Naive thymus-derived CD8-positive, alpha-beta T cell (primary cell): Measurements from ENCODE around the gene ACOT4. TPM values are rescaled to one million over a fixed set of nuclear protein-coding genes. Genes with fewer than 3 reads are reported as not detected.
A peak's percentile ranks its signal among the peaks of the same experiment; 100 is the strongest.
"Not testable (repeated sequence)": the region's sequence is repeated elsewhere in the genome, so short reads cannot be mapped to it uniquely, and the experiment has no call there.

Experiments used
- ATAC-seq, 2 donors: fragments of 150-1000 bp; cut with Tn5 transposase in 1 of 2; sonication (Bioruptor Pico), chemical (Tn5 transposase) in 1 of 2; 1 replicate in 1 of 2; 2 replicates in 1 of 2; pipeline ENCODE4 v1.10.0; 2021; ENCODE audit warnings: mild to moderate bottlenecking in 2 of 2, moderate library complexity in 2 of 2
- POLR2A ChIA-PET: fragments of 350-600 bp; sonication (Branson Sonifier 250); formaldehyde crosslinking; loops from one replicate; lab custom pipeline; 2021; ENCODE audit warnings: antibody characterized with exemption; lab: Charles Lee
- DNase-seq, 10 donors: peaks; one replicate each; pipeline versions ENCODE4 v3.0.0 to v3.0.0-alpha.2; 2020 to 2022
- H3K27ac Mint-ChIP-seq, 10 donors: one replicate each; pipeline ENCODE4 v1.8.0; 2020 to 2022; ENCODE audit warnings: mild to moderate bottlenecking in 10 of 10, mixed read lengths in 10 of 10, moderate library complexity in 4 of 10, inconsistent platforms in 1 of 10
- H3K27me3 Mint-ChIP-seq, 5 donors: one replicate each; pipeline ENCODE4 v1.8.0; 2021 to 2022; ENCODE audit warnings: mixed read lengths in 5 of 5
- H3K36me3 Mint-ChIP-seq, 3 donors: one replicate each; pipeline ENCODE4 v1.8.0; 2020 to 2022; ENCODE audit warnings: mixed read lengths in 3 of 3, mild to moderate bottlenecking in 2 of 3, inconsistent platforms in 1 of 3
- H3K4me1 Mint-ChIP-seq, 4 donors: one replicate each; pipeline ENCODE4 v1.8.0; 2021 to 2022; ENCODE audit warnings: mixed read lengths in 4 of 4
- H3K4me3 Mint-ChIP-seq, 10 donors: one replicate each; pipeline ENCODE4 v1.8.0; 2020 to 2022; ENCODE audit warnings: mild to moderate bottlenecking in 10 of 10, mixed read lengths in 10 of 10, moderate library complexity in 6 of 10, inconsistent platforms in 1 of 10
- H3K9me3 Mint-ChIP-seq, 9 donors: one replicate each; pipeline ENCODE4 v1.8.0; 2020 to 2022; ENCODE audit warnings: mixed read lengths in 9 of 9, mild to moderate bottlenecking in 3 of 9, inconsistent platforms in 1 of 9, moderate library complexity in 1 of 9
- polyA plus RNA-seq, 3 donors: library from polyadenylated mRNA; unstranded; fragments of 300-500 nt; fragmentation: Illumina TruSeq; gene quantifications; one replicate each; pipeline ENCODE4 v1.2.3, GENCODE V29; 2021
- total RNA-seq, 8 experiments: library from RNA in 2 of 8; stranded (reverse) in 2 of 8; gene quantifications; one replicate each; pipeline ENCODE4 v1.2.3 and lab custom pipeline; 2021 to 2026

ACOT4 gene
- total and polyA plus RNA-seq, 5 experiments from 2014 or later, result 0.99 to 4.0 (median 1.9) TPM

DNA sequence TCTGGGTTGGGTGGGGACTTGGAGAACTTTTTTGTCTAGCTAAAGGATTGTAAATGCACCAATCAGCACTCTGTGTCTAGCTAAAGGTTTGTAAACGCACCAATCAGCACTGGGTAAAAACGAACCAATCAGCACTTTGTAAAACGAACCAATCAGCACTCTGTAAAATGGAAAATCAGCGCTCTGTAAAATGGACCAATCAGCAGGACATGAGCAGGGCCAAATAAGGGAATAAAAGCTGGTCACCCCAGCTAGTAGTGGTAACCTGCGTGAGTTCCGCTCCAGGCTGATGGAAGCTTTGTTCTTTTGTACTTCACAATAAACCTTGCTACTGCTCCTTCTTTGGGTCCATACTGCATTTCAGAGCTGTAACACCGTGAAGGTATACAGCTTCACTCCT, 24.3 kb upstream of the ACOT4 start:
- no peak for ATAC-seq

DNA sequence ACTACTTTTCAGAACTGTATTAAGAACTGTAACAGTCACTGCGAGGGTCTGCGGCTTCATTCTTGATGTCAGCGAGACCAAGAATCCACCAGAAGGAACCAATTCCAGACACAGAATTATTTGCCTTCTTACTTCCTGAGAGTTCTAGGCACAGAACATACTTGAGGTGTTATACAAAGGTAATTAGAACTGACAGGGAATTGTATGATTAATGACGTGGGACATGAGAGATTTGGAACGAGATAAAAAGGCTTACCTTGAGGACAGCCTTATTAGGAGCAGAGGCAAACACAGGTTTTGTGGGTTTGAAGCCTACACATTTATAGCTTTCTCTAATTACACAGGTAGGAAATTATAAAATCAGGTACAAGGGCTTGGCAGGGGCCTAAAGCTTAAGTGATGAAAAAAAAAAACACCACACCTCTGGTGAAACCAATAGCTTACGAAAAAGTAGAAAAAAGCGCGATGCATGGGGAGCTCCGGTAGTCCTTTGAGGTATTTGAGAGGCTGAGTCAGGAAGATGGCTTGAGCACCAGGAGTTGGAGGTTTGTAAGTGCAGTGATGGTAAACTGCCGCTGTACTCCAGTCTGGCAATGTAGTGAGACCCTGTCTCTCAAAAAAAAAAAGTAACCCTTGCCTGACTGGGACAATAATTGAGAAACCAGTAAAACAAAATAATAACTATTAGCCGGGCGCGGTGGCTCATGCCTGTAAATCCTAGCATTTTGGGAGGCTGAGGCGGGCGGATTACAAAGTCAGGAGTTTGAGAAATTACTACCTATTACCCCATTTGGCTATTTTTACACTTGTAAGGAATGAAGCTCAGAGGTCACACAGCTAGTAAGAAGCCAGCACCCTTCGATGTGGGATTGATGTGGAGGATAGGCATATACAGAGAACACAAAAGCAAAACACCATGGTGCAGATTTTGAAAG, 23.5 kb upstream of the ACOT4 start:
- peaks cover 0 to 20% (median 13%) of the 10 kb centered on the region in 3 donors for H3K36me3 Mint-ChIP-seq
- no peaks in the 10 kb centered on the region for H3K27me3 Mint-ChIP-seq
- DNase-seq, result peak in 2 of 10 donors; percentile 4 to 18
- H3K4me3 Mint-ChIP-seq, result peak overlapping the region; percentile 79 to 98 (median 95)
- H3K4me1 Mint-ChIP-seq, result peaks cover 25 to 52% (median 45%) of the 10 kb centered on the region in 4 donors
- peak in 1 of 2 donors; percentile 7 for ATAC-seq
- H3K27ac Mint-ChIP-seq, result peak overlapping the region; percentile 87 to 99 (median 98)
- H3K9me3 Mint-ChIP-seq, result peaks cover 0 to 2% (median 0%) of the 10 kb centered on the region in 9 donors
- POLR2A ChIA-PET, result interaction anchor here (0.6 to 3.5 kb wide), 14 partner anchors 10 to 515 kb away, joined by 3 to 49 read pairs (median 4); partner anchors contain the start of genes ACOT1, ACOT4, ACOT6 and NUMB

More for the DNA sequence above, 24.3 kb upstream of the ACOT4 start:
- Mint-ChIP-seq H3K4me1 (peaks cover 25 to 52% (median 45%) of the 10 kb centered on the region in 4 donors), H3K4me3 (peak overlapping the region; percentile 79 to 98 (median 95)), H3K27ac (peak overlapping the region; percentile 87 to 99 (median 98)), H3K9me3 (peaks cover 0 to 9% (median 5%) of the 10 kb centered on the region in 9 donors), H3K27me3 (no peaks in the 10 kb centered on the region), H3K36me3 (peaks cover 0 to 19% (median 18%) of the 10 kb centered on the region in 3 donors)
- POLR2A ChIA-PET, result interaction anchor here (2.0 to 2.3 kb wide), 2 partner anchors 25 to 76 kb away, joined by 12 to 19 read pairs; partner anchors contain the start of genes ACOT4 and RIOX1
- DNase-seq, result no peak

DNA sequence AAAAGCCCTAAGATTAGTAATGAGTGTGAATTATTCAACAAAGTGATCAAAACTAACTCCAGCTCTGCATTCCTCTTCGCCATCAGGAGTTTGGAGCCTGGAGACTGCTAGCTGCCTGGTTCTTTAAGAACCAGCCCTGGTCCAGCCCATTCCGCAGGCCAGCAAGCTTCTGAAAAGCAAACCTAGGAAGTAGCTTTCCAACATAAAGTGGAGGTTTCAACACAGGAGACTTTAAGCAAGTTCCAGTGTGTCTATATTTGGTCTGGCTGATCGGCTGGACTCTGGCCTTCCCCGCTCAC, 22.8 kb upstream of the ACOT4 start:
- POLR2A ChIA-PET, result interaction anchor here (0.6 to 3.5 kb wide), 12 partner anchors 9 to 514 kb away, joined by 3 to 49 read pairs (median 4); partner anchors contain the start of genes ACOT1, ACOT4, ACOT6 and NUMB

GRCh38 chr14:73569185-73569958, 22.3 kb upstream of the ACOT4 start, which contains the start of gene ACOT2:
Gene ACOT2, plus strand, starts transcription at chr14:73569213. Its CDS starts 28 bp downstream, at chr14:73569241.
- Mint-ChIP-seq H3K4me3 (peak within 1 kb of the TSS; percentile 79 to 98 (median 95)), H3K4me1 (peaks cover 25 to 51% (median 45%) of the 10 kb centered on the region in 4 donors), H3K36me3 (peaks cover 2 to 32% (median 13%) of the 10 kb centered on the region in 3 donors), H3K27ac (peak within 1 kb of the TSS; percentile 87 to 99 (median 98))
- peak; percentile 72 to 73 for ATAC-seq
- POLR2A ChIA-PET, result interaction anchor here (0.6 to 3.5 kb wide), 17 partner anchors 8 to 514 kb away, joined by 3 to 49 read pairs (median 4); partner anchors contain the start of genes ACOT1, ACOT4, ACOT6 and NUMB
- not testable (repeated sequence) for H3K27me3 Mint-ChIP-seq, H3K9me3 Mint-ChIP-seq
- peak; percentile 53 to 87 (median 67) for DNase-seq

More for the DNA sequence above, 22.8 kb upstream of the ACOT4 start:
- not testable (repeated sequence) for H3K27me3 Mint-ChIP-seq, H3K9me3 Mint-ChIP-seq, DNase-seq
- Mint-ChIP-seq H3K4me3 (peak overlapping the region; percentile 79 to 98 (median 95)), H3K4me1 (peaks cover 25 to 52% (median 45%) of the 10 kb centered on the region in 4 donors), H3K27ac (peak overlapping the region; percentile 87 to 99 (median 98)), H3K36me3 (peaks cover 0 to 26% (median 11%) of the 10 kb centered on the region in 3 donors)
- ATAC-seq, result peak in 1 of 2 donors; percentile 8

DNA sequence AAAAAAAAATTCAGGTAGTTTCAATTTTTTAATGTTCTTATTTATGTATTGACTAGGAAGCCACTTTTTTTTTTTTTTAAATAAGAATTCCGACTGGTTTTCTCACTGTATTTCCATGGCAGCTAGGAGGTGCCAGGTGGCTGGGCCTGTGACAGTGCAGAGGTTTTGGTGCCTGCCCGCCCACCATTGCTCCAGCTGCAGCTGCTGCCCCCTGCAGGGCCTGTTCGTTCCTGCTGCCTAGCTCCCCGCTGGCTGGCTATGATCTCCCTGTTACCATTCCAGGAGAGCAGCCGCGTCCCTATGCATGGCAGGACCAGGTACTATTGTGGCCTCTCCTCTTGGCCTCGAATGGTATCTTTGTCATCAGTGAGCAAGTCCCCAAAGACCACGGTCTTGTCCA, 20.8 kb upstream of the ACOT4 start:
- POLR2A ChIA-PET, result interaction anchor here (0.6 to 3.5 kb wide), 9 partner anchors 21 to 215 kb away, joined by 3 to 49 read pairs (median 4); partner anchors contain the start of genes ACOT4, ACOT6 and RIOX1
- not testable (repeated sequence) for H3K9me3 Mint-ChIP-seq, H3K27me3 Mint-ChIP-seq
- Mint-ChIP-seq H3K4me1 (peaks cover 17 to 40% (median 32%) of the 10 kb centered on the region in 4 donors), H3K4me3 (peak overlapping the region; percentile 30 to 92 (median 57)), H3K36me3 (peaks cover 5 to 31% (median 5%) of the 10 kb centered on the region in 3 donors), H3K27ac (peak overlapping the region in 7 of 10 donors; percentile 38 to 96 (median 55))
- peak; percentile 41 to 73 (median 64) for DNase-seq
- ATAC-seq, result peak; percentile 56 to 72

DNA sequence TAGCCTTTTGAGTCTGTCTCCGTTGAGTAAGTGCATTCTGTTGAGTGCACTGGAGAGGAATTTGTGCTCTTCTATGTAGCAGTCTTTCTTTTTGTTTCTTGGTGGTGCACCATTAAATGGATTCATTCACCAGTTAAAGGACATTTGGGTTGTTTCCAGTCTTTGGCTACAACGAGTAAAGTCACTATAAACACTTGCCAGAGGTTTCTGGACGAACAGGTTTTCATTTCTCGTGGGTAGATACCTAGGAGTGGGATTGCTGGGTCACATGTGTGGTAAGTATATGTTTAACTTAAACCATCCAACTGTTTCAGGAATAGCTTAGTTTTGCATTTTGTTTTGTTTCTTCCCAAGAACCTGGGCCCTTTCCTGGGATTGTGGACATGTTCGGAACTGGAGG, 18.6 kb upstream of the ACOT4 start:
- DNase-seq, ATAC-seq, POLR2A ChIA-PET, H3K9me3 Mint-ChIP-seq, H3K27ac Mint-ChIP-seq, H3K4me3 Mint-ChIP-seq, H3K27me3 Mint-ChIP-seq: not testable (repeated sequence)
- peaks cover 10 to 22% (median 17%) of the 10 kb centered on the region in 4 donors for H3K4me1 Mint-ChIP-seq
- peaks cover 5 to 38% (median 5%) of the 10 kb centered on the region in 3 donors for H3K36me3 Mint-ChIP-seq

- H3K27ac Mint-ChIP-seq, H3K27me3 Mint-ChIP-seq, H3K9me3 Mint-ChIP-seq, DNase-seq, ATAC-seq, POLR2A ChIA-PET, H3K4me3 Mint-ChIP-seq: not testable (repeated sequence)
- Mint-ChIP-seq H3K4me1 (peaks cover 4 to 15% (median 10%) of the 10 kb centered on the region in 4 donors), H3K36me3 (peaks cover 5 to 41% (median 5%) of the 10 kb centered on the region in 3 donors)
Observed at GRCh38 chr14:73573740-73574139, 17.9 kb upstream of the ACOT4 start.

- H3K4me1 Mint-ChIP-seq, result peaks cover 2 to 11% (median 8%) of the 10 kb centered on the region in 4 donors
- H3K27ac Mint-ChIP-seq, H3K9me3 Mint-ChIP-seq, H3K4me3 Mint-ChIP-seq, POLR2A ChIA-PET, DNase-seq, H3K27me3 Mint-ChIP-seq, ATAC-seq: not testable (repeated sequence)
- H3K36me3 Mint-ChIP-seq, result peaks cover 5 to 41% (median 5%) of the 10 kb centered on the region in 3 donors
Observed at GRCh38 chr14:73574251-73574650, 17.4 kb upstream of the ACOT4 start.

DNA sequence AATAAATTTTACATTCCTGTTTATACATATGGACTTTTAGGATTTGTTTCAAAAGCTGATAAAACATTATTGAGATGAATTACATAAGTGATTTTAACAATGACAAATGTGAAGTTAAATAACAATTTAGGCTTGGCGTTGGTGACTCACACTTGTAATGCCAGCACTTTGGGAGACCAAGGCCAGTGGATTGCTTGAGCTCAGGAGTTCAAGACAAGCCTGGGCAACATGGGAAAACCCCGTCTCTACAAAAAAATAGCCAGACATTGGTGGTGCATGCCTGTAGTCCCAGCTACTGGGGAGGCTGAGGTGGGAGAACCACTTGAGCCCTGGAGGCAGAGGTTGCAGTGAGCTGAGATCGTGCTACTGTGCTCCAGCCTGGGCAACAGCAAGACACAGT, 15.3 kb upstream of the ACOT4 start:
- H3K4me3 Mint-ChIP-seq, result no peak overlapping the region
- no peaks in the 10 kb centered on the region for H3K9me3 Mint-ChIP-seq
- H3K27me3 Mint-ChIP-seq, result no peaks in the 10 kb centered on the region
- no peak for ATAC-seq
- H3K27ac Mint-ChIP-seq, result no peak overlapping the region
- H3K4me1 Mint-ChIP-seq, result peaks cover 0 to 2% (median 0%) of the 10 kb centered on the region in 4 donors
- H3K36me3 Mint-ChIP-seq, result peaks cover 5 to 57% (median 11%) of the 10 kb centered on the region in 3 donors
- no peak for DNase-seq
- POLR2A ChIA-PET, result no interaction called here

- H3K36me3 Mint-ChIP-seq, result peaks cover 5 to 56% (median 11%) of the 10 kb centered on the region in 3 donors
Observed at GRCh38 chr14:73577214-73577613, 14.5 kb upstream of the ACOT4 start.

DNA sequence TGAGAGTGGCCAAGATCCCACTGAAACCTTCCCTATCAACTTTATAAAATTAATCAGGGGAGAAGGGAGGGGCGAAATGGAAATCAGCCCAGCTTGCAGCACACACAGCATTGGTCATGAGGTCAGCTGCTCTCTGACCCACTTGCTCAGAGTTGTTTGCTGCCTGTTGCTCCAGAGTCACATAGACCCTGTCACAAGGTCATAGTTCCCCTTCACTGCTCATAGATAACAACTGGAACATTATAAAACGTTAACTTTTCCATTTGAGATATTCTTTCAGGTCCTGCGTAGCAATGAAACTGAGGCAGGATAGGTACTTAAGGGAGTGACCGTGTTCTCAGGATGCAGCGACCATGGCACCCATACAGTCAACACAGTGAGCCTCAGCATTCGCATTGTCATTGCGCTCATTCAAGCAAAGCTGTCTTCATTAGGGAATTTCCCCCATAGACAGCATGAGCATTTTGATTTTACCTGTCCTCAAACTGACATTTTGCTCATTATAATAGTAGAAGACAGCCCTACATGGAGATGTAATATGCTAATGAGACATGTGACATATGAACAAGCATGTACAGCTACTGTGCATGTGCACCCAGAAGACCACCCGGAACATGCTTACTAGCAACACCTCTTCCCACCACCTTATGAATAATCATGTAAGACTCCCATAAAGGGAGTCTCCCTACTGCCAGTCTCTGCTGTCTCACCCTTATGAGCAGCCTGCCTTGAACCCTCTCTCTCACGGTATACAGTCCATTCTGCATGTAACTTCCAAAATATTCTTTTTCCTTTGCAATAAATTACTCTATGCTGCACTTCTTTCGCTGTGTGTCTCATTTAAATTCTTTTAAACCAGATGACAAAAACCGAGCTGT, 9.3 kb upstream of the ACOT4 start:
- H3K9me3 Mint-ChIP-seq, POLR2A ChIA-PET, H3K27me3 Mint-ChIP-seq, H3K4me3 Mint-ChIP-seq, H3K27ac Mint-ChIP-seq, H3K4me1 Mint-ChIP-seq, DNase-seq, ATAC-seq: not testable (repeated sequence)
- peaks cover 0 to 30% (median 6%) of the 10 kb centered on the region in 3 donors for H3K36me3 Mint-ChIP-seq

More at GRCh38 chr14:73577214-73577613, 14.5 kb upstream of the ACOT4 start:
- not testable (repeated sequence) for H3K27ac Mint-ChIP-seq, H3K27me3 Mint-ChIP-seq, ATAC-seq, DNase-seq, H3K9me3 Mint-ChIP-seq, H3K4me1 Mint-ChIP-seq, H3K4me3 Mint-ChIP-seq
- POLR2A ChIA-PET, result interaction anchor here (1.3 kb wide), 1 partner anchor 8 kb away, joined by 3 read pairs; the partner anchor contains the start of gene ACOT2
